NCI-H1436 treated with DMSO at 0.1 percent for 48 hours (cell line): ENCODE measurements around the gene ARF3.
A peak's percentile ranks its signal among the peaks of the same experiment; 100 is the strongest.

Experiments used
- DNase-seq: peaks from one replicate; lab custom pipeline; 2025; lab: John Stamatoyannopoulos, UW

The ARF3 gene

GRCh38 chr12:48957141-48958048, at the start of gene ARF3:
Gene ARF3 (minus strand): TSS chr12:48957487. CDS start chr12:48941095, 16,392 bp downstream.
- peak; percentile 42 for DNase-seq

DNA sequence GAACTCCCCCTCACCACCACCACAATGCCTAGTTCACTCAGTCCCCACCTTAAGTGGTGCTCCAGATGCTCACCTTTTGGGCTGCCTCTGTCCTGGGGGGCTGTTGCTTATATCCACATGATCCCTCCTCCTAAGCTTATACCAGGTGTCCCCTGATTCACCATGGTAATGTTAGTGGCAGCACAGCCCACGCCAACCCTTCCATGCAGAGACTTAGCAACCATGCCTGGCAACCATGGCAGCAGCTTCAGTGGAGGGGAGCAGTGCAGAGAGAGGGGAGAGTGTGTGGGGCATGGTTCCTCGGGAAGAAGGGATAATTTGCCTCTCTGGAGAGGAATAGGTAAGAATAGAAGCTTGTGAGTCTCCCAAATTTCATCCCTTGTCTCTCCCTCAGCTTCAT, 43.1 kb upstream of the ARF3 start:
- no peak for DNase-seq

DNA sequence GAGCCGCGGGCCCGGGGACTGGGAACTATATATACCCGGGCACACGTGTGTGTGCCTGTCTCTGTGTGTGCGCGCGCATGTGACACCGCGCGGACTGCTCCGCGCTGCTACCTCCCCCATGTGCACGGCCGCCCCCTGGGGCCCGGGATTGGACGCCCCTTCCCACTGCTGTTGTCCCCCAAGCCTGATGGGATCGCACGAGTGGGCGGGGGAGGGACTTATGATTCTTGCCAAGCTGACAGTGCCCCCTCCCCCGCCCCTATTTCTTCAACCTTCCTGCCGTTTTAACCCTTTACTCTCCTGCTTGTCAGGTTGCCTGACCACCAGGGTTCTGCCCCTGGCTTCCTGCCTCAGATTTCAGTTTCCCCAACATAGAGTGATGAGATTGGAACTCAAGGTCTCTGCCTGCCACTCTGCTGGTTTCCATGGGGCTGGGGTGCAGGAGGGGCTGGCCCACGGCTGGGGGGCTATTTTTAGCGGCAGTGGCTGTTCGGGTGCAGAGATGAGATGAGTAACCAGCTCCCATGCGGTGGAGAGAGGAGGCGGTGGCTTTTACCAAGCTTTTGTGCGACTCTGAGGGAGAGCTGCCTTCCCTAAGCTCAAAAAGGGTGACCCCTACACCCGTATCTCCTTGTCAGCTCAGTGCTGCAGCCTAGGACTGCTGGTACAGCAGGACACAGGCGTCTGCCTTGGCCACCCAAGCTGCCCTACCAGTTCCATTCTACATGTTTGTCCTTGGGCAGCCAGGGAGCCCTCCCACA, 42.3 kb upstream of the ARF3 start, which contains the start of gene DDN:
DDN (minus strand) TSS at position 5 of the 761 bp plus-strand sequence. CDS start 88 bp downstream, outside the sequence.
- DNase-seq, result no peak

DNA sequence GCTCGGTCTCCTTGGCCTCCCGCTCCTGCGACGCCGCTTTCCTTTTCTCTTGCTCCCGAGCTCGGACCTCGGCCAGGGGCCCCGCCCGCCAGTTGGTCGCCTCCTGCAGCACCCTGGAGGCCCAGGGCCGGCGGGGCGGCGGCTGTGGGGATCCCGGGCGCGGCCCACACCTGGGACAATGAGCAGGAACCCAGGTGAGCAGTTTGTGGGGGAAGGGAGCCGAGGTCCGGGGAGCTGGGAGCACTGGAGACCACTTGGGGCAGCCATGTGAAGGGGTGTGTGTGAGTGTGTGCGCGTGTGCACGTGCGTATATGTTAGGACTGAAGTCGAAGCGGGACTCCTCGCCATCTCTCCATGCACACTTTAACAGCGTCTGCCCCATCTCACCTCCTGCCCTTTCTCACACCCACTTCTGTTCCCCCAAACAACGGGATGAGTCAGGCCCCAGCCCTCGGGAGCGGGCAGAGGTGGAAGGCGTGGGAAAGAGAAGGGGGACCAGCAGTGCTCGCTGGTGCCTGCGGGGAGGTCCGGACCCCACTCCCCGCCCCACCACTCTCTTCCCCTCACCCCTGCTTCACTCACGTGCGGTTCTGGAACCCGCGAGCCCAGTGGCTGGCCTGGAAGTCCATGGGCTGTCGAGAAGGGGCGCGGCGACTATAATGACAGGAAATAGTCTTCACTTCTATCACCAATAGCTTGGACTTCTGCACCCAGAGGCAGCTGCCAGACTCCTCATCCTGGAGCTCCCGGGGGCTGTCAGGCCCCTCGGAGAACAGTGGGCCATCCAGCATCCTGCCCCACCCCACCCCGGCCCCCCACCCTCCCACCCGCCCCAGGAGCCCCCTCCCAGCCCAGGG, 41.4 kb upstream of the ARF3 start:
- DNase-seq, result no peak

DNA sequence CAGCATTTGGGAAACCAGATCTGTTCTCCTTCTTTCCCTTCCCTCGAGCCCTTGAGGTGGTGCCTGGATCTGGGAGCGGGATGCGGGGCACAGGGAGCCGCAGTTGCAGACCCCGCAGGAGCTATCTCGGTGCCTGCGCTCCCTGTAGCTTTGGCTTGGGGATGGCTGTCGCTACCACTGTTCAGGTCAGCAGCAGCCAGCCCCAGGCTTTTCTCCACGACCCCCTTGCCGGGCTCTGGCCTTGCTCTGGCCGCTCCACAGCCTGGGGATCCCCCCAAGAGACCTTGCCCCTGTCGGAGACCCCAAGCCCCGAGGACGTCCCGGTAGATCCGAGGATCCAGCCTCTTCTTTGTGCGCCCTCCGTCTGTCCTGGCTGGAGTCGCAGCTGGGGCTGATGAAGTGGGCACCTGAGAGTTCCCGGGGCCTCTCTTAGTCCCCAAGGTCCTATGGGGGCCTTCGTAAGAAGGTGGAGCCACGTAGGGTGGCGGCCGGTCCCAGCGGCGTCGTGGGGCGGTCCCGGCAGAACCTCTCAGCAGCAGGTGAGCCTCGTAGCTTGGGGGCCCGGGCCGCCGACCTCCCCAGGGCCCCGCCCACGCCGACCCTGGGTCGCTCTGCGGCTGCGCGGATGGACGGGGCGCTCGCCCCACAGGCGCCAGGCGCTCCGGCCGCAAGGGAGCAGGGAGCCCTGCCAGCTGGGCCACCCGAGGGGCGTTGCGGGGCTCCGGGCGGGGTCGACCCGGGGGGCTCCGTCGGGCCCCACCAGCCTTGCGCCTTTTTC, 40.6 kb upstream of the ARF3 start:
- no peak for DNase-seq

DNA sequence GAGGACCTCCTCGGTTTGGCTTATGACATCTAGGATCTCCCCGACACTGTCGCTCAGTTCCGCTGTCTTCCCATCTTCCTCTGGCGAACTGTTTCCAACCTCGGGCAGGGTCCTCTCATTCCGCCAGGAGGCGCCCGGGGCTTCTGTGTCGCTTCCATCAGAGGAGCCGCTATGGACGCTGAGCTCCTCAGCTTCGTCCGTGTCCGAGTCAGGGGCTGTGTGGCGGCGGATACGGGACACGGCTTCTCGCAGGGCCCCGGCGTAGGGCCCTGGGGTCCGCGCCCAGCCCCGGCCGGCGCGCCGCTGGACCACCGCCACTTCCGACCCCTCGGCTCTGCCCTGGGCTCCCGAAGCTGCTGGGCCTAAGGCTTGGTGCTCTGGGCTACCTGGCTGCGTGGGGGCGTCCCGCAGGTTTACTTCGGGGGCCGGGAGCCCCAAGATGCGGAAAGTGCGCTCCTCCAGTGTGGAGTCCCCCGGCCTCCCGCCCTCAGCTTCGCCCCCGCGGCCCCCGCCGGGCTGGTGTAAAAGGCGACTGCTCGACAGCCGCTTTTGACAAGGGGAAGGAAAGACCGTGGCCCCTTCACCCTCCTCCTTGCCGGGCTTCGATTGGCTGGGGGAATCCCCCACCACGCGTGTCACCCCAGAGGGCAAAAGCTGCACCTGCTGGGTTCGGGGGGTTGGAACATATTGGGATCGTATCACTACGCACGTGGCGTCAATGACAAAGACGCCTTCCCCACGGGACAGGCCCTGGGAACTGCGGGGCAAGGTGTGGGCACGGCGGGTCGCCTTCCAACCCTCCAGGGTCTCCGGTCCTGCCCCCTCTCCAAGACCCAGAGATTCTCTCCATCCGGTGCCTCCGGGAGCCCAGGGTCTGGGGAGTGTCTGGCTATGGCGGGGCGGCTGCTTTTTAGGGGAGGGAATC, 39.8 kb upstream of the ARF3 start:
- DNase-seq, result no peak

GRCh38 chr12:48995086-48995879, 38.0 kb upstream of the ARF3 start:
- no peak for DNase-seq

GRCh38 chr12:48994224-48995085, 37.2 kb upstream of the ARF3 start:
- DNase-seq, result no peak

DNA sequence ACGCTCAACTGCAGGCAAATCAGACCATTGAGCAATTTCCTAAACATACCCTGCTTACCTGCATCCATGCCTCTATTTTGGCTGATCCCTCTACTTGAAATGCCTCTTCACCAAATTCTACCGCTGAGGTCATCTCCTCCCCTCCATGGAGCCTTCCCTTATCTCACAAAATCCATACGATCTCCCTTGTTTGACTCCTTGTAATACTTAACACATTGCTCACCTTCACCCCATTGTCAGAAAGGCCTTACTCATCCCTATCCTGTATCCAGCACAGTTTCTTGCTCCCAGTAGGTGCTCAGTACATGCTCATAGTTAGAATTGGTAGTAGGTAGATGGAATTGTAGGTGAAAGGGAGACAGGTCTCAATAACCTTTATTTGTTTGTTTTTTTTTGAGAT, 36.5 kb upstream of the ARF3 start:
- DNase-seq, result no peak

- no peak for DNase-seq
Measured at GRCh38 chr12:48991247-48992050, 34.2 kb upstream of the ARF3 start.

DNA sequence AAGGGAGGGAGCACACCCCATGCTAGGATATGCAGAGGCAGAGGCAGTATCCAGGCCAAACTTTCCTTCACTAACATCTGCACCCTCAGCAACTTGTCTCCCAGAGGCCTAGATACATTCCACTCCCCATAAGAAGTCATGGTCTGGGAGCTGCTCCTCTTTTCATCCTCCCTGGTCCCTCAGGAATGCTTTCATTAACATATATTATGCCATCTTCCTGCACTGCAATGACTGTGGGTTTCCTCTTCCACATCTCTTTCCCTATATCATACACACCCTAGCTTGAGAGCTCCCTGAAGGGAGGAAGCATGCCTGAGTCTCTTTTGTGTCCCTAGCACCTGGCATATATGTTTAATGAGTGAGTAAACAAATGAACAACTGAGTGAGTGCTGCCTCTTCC, 33.3 kb upstream of the ARF3 start:
- DNase-seq, result peak; percentile 54

DNA sequence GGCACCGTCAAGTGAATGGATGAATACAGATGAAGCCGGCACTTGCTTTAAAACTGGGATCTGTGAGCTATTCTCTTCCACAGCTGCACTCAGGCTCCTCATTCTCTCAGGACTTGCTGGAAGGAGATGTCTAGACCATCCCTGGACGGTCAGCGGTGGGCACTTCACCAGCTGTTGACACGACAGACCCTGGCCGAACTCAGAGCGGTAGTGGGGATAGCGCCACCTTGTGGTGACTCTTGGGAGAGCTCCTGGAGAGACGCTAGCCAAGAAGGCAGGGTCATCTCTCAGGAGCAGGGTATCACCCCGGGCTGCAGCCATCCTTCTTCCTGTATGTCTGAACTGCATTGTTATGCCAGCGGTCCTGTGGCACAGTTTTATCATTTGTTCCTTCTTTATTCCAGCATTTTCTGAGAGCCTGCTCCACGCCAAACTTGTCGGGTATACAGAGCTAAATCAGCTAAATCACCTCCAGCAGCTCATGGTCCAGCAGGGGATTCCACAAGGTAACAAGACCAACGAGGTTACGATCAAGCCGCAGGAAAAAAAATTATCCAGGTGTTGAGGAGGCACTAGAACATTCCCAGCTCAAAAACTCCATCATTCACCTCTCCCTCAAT, 30.9 kb upstream of the ARF3 start:
- no peak for DNase-seq

DNA sequence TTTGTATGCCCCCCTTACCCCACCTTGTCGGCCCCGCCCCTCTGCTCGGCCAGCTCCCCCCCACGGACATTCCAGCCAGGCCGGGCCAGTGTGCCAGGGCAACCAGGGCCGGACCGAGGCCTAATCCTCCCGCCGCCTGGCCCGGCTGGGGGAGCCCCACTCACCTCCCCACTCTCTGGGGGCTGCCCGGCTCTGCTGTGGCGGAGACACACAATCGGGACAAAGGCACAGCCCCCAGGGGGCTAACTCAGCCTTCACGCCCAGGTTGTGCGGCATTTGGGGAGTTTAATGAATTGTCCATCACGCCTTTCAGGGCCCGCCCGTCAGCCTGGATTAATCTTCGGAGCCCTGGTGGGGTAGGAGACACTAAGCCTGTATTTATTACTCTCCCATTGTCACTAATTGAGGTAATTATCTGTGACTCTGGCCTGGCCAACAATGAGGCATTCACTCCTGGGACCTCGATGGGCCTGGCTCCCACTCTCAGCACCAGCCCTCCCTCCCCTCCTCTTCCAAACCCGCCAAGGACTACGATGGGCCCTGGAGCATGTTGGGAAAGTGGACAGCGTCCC, 29.5 kb upstream of the ARF3 start:
- DNase-seq, result no peak

DNA sequence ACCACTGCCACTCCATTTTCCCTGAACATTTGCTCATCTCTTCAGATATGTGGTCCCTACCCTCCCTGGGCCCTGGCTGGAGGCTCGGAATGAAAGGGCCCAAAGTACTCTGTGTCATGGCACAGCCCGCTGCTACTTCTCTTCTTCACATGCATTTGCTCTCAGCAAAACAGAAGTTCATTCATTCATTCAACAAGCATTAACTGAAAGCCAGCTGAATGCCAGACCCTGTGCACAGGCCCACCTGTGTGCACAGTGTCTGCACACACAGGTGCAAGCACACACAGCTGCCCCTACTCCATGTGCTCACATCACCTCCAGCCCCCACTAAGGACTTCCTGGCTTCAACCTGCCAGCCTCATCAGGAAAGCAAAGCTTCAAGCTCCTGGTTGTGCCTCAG, 28.6 kb upstream of the ARF3 start:
- DNase-seq, result no peak

- no peak for DNase-seq
Measured at GRCh38 chr12:48985475-48985897, 28.2 kb upstream of the ARF3 start.

- no peak for DNase-seq
Measured at GRCh38 chr12:48982397-48983080, 25.3 kb upstream of the ARF3 start.
